ENCODE data around the gene BLOC1S4.
"Not testable (repeated sequence)": the region's sequence is repeated elsewhere in the genome, so short reads cannot be mapped to it uniquely, and the experiment has no call there.

The BLOC1S4 gene, protein sequence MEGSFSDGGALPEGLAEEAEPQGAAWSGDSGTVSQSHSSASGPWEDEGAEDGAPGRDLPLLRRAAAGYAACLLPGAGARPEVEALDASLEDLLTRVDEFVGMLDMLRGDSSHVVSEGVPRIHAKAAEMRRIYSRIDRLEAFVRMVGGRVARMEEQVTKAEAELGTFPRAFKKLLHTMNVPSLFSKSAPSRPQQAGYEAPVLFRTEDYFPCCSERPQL

GRCh38 chr4:6716018-6716911, at the start of gene BLOC1S4:
TSS of gene BLOC1S4 (plus strand) at chr4:6716174. CDS start at chr4:6716210, 36 bp downstream.
- DNase-seq (ENCODE audit: low read depth, low spot score): peak; percentile 53

GRCh38 chr4:6668391-6668790, 47.6 kb upstream of the BLOC1S4 start:
- DNase-seq (ENCODE audit: low read depth, low spot score): peak; percentile 77
- H3K27ac ChIP-seq: peak overlapping the region; percentile 62

More at GRCh38 chr4:6716018-6716911, at the start of gene BLOC1S4:
- peak within 1 kb of the TSS; percentile 74 for H3K27ac ChIP-seq

GRCh38 chr4:6671648-6672047, 44.3 kb upstream of the BLOC1S4 start:
- no peak for DNase-seq (ENCODE audit: low read depth, low spot score)
- H3K27ac ChIP-seq: no peak overlapping the region

DNA sequence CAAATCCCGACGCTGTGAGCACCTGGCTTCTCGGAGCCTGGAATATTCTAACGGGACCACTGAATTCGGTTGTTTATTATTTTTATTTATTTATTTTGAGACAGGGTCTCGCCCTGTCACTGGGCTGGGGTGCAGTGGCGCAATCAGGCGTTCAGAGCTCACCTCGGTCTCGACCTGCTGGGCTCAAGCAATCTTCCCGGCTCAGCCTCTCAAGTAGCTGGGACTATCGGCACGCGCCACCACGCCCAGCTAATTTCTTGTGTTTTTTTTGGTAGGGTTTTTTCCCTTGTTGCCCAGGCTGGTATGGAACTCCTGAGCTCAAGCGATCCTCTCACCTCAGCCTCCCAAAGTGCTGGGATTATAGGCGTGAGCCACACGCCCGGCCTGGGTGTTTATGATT, 43.8 kb upstream of the BLOC1S4 start:
- no peak overlapping the region for H3K27ac ChIP-seq
- no peak for DNase-seq (ENCODE audit: low read depth, low spot score)

- peak overlapping the region; percentile 79 for H3K27ac ChIP-seq
- not testable (repeated sequence) for DNase-seq (ENCODE audit: low read depth, low spot score)
Measured at GRCh38 chr4:6672541-6673190, 43.3 kb upstream of the BLOC1S4 start.

DNA sequence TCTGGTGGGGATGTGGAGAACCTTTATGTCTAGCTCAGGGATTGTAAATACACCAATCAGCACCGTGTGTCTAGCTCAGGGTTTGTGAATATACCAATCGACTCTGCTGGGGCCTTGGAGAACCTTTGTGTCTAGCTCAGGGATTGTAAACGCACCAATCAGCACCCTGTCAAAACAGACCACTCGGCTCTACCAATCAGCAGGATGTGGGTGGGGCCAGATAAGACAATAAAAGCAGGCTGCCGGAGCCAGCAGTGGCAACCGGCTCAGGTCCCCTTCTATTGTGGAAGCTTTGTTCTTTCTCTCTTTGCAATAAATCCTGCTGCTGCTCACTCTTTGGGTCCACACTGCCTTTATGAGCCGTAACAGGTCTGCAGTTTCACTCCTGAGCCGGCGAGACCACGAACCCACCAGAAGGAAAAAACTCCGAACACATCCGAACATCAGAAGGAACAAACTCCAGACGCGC, 42.7 kb upstream of the BLOC1S4 start:
- H3K27ac ChIP-seq: peak overlapping the region; percentile 79
- DNase-seq (ENCODE audit: low read depth, low spot score): not testable (repeated sequence)

DNA sequence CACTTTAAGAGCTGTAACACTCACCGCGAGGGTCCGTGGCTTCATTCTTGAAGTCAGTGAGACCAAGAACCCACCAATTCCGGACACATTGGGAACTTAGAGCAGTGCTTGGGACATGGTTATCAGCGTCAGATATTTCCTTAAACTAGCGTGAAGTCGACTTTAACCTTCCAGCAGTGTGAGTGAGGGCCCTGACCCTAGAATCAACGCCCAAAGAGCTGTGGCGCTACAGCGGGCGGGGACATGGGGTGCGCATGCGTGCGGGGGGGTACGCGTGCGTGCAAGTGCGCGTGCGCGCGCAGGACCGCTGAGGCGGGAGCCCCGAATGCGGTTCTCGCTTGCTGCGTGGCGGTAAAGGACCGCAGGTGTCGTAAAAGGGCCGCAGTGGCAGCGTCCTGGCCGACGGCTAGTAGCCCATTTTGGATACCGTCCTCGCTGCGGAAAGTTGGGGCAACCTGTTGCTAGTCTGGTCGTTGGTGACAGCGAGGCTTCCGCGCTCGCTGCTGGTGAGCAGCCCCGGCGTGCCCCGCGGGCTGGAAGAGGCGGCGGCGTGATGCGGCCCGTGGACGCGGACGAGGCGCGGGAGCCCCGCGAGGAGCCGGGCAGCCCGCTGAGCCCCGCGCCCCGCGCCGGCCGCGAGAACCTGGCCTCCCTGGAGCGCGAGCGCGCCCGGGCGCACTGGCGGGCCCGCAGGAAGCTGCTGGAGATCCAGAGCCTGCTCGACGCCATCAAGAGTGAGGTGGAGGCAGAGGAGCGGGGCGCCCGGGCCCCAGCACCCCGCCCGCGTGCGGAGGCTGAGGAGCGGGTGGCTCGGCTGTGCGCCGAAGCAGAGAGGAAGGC, 42.1 kb upstream of the BLOC1S4 start:
- DNase-seq (ENCODE audit: low read depth, low spot score): no peak
- H3K27ac ChIP-seq: peak overlapping the region; percentile 79

GRCh38 chr4:6674500-6675149, 41.3 kb upstream of the BLOC1S4 start:
- DNase-seq (ENCODE audit: low read depth, low spot score): no peak
- peak overlapping the region; percentile 79 for H3K27ac ChIP-seq

DNA sequence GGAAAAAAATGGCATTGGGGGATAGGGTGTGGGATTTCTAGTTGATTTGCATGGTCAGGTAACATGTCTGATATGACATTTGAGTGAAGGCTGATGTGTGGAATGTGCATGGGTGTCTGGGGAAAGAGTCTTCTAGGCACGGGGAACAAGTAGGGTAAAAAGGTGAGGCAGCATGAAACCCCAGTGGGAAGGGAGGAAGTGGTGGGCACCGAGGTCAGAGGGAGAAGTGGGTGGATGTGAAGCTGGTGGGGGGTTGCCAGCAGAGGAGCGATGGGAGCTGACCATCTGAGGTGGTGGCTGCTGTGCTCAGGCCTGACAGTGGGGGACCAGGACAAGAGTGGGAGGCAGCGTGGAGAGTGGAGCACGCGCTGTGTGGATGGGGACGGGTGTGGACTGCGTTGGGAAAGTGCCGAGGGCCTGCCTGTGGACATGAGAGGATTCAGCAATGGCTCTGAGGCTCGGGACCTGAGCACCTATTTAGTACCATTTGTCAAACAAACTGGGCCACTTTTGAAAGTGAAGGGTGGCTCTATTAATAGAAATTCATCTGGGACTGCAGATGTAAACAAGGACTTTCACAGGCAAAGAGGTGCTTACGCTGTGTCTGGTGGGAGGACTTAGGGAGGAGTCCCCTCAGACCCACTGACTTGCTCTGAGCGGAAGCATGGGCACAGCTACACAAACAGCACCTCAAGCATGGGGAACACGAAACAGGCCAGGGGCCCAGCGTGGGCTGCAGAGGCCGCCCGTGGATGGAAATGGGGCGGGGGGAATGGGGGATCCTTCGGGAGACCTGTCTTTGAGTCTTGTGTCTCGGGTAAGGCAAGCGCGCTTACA, 39.0 kb upstream of the BLOC1S4 start:
- no peak overlapping the region for H3K27ac ChIP-seq

DNA sequence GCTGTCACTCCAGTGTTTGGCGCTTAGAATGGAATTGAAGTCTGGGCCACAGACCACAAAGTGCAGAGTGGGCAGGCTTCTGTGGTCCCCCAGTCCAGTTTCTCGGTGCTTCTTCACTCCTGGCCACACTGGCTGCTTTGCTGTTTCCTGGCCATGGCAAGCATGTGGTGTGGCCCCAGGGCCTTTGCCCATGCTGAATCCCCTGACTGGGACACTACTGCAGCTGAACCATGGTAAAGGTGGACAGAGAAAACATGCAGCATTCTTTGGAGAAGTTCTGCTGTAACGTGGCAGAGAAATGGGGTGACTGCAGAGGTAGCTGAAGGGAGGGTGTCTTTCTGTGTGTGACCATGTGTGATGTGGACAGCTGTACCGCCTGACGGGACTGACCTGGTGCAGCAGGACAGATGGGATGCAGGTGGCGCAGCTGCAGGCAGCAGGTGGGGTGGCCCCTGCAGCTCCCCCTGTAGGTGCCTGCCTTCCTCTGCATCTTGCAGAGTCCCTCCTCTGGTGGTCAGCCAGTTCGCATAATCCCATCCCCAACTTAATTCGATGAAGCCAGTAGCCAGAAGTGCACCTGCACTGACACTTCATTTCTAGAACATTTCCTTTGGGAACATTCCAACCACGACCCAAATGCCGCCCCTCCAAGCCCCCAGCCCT, 35.5 kb upstream of the BLOC1S4 start:
- no peak for DNase-seq (ENCODE audit: low read depth, low spot score)
- no peak overlapping the region for H3K27ac ChIP-seq

More for the DNA sequence above, 39.0 kb upstream of the BLOC1S4 start:
- DNase-seq (ENCODE audit: low read depth, low spot score): no peak

- DNase-seq (ENCODE audit: low read depth, low spot score): no peak
Measured at GRCh38 chr4:6681191-6681590, 34.8 kb upstream of the BLOC1S4 start.

GRCh38 chr4:6682862-6683590, 32.9 kb upstream of the BLOC1S4 start:
- DNase-seq (ENCODE audit: low read depth, low spot score): no peak

More at GRCh38 chr4:6681191-6681590, 34.8 kb upstream of the BLOC1S4 start:
- H3K27ac ChIP-seq: no peak overlapping the region

DNA sequence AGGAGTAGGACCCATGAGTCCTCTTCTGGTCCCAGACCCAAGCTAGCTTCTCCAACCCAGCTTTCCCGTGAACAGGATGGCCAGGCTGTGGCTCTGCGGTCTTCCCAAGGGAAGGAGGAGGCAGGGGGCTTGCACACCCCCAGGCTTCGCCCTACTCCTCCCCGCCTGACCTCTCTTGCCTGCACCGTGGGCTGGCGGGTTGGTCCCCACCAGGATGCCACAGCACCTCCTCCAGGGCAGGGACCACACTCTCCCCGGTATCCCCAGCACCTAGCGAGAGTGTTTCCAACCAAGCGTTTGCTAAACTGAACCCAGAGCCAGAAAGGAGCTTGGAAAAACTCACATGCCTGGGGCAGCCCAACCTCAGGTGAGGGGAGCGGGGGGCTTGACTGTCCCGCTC, 31.3 kb upstream of the BLOC1S4 start:
- no peak overlapping the region for H3K27ac ChIP-seq
- DNase-seq (ENCODE audit: low read depth, low spot score): no peak

More at GRCh38 chr4:6682862-6683590, 32.9 kb upstream of the BLOC1S4 start:
- no peak overlapping the region for H3K27ac ChIP-seq

- no peak for DNase-seq (ENCODE audit: low read depth, low spot score)
- no peak overlapping the region for H3K27ac ChIP-seq
Measured at GRCh38 chr4:6686104-6686787, 29.7 kb upstream of the BLOC1S4 start.

DNA sequence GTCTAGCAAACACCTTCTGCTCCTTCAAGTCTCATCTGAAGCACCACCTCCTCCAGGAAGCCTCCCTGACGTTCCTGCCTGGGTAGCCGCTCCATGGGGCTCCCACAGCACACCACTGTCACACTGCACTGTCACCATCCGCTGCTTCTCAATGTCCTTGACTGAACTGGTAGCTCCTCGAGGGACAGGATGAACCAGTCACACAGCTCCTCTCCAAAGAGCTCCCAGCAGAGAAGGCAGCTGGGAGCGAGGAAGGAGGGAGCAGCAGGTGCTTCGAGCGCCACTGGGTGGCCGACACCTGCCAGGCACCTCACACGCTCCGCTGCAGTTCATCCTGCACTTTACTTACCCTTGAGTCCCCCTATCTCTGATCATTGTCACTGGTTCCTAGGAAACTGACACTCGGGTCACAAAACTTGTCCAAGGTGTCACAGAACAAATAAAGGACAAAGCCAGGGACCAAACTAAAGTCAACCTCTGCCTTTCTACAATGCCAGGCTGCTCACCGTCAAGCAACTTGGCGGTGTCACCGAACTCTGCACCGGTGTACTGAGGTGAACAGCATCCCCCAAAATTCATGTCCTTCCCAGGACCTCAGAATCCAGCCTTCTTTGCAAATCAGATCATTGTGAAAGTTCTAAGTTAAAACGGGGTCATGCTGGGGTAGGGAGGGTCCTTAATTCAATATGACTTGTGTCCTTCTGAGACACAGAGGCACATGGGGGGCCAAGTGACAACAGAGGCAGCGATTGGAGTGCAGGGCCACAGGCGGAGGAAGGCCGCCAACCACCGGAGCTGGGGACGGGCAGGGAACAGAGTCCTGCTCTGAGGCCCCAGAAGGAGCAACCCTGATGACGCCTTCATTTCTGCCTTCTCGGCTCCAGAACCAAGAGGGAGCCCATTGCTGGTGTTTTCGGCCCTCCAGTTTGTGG, 27.8 kb upstream of the BLOC1S4 start:
- DNase-seq (ENCODE audit: low read depth, low spot score): no peak
- peak overlapping the region; percentile 68 for H3K27ac ChIP-seq
